GM12801 (cell line): Measurements from ENCODE around the gene FRA10AC1.

ENCODE experiments used
- TF ChIP-seq, protein P1 (sequence below): IDR thresholded peaks from one replicate; pipeline ENCODE4 v1.5.1; 2011; ENCODE audit warnings: control low read depth; ENCODE audit not compliant: insufficient read length; ENCODE audit errors: extremely low read depth

The FRA10AC1 gene

DNA sequence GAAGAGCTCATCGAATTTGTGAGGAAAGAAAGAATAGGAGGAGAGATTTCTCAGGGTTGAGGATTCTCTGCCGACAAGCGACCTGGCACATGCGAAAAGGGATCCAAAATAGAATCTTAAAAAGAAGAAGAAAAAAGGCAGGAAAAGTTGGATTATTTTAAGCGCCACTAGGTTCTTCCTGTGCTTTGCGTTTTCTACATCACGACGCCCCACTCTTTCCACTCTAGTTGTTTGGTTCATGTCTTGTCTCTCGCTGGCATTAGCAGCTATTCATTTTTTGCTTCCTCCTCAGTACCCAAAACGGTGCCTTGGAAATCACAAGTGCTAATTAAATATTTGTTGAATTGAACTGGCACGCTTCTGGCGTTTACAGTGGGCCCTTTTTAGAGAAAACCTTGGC, 674 bp upstream of the FRA10AC1 start:
- TF ChIP-seq, protein P1, sequence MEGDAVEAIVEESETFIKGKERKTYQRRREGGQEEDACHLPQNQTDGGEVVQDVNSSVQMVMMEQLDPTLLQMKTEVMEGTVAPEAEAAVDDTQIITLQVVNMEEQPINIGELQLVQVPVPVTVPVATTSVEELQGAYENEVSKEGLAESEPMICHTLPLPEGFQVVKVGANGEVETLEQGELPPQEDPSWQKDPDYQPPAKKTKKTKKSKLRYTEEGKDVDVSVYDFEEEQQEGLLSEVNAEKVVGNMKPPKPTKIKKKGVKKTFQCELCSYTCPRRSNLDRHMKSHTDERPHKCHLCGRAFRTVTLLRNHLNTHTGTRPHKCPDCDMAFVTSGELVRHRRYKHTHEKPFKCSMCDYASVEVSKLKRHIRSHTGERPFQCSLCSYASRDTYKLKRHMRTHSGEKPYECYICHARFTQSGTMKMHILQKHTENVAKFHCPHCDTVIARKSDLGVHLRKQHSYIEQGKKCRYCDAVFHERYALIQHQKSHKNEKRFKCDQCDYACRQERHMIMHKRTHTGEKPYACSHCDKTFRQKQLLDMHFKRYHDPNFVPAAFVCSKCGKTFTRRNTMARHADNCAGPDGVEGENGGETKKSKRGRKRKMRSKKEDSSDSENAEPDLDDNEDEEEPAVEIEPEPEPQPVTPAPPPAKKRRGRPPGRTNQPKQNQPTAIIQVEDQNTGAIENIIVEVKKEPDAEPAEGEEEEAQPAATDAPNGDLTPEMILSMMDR = no peak

DNA sequence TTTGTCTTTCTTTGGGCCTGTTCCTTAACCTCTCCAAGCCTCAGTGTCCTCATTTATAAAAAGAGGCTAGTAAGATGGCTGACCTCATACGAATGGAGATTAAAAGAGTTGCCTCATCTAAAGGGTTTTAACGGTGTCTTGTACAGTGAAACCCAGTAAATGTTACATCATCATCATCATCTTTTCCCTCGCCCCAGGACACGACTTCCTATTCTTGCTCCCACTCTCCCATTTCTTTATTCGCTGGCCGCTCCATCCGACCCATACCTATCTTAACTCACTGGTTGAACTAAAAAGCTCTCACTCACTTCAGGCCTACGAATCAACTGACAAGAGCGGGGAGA, 554 bp downstream of the FRA10AC1 start:
- TF ChIP-seq, protein P1 = no peak

DNA sequence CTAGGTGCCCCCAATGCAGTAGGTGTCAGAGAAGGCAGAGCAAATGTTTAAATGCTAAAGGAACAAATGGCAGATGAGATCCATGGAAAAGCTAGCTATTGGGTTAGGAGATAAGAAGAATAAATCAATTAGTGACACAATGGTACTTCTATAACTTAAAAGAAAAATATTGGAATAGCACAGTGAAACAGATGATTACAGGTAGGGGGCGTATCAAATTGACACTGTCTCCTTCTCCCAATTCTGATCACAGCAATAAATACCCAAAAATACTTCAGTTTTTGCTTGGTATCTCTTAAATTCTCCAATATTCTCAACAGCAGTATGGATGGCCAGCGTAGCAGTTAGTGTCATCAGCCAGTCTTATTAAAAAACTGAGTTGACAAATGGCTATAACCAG, 5.2 kb downstream of the FRA10AC1 start:
- TF ChIP-seq, protein P1 = no peak

DNA sequence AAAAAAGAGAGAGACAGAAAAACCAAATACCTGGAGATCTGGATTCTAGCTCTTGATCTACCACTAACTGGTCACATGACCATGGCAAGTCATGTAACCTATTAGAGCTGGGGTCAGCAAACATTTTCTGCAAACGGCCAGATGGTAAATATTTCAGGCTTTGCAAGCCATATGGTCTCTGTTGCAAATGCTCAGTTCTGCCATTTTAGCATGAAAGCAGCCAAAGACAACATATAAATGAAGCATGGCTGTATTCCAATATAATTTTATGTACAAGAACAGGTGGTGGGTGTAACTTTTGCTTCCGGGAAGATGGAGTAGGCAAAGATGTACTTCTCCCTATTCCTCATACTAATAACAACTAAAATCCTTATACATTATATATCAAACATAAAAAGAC, 6.7 kb downstream of the FRA10AC1 start:
- TF ChIP-seq, protein P1 = no peak

DNA sequence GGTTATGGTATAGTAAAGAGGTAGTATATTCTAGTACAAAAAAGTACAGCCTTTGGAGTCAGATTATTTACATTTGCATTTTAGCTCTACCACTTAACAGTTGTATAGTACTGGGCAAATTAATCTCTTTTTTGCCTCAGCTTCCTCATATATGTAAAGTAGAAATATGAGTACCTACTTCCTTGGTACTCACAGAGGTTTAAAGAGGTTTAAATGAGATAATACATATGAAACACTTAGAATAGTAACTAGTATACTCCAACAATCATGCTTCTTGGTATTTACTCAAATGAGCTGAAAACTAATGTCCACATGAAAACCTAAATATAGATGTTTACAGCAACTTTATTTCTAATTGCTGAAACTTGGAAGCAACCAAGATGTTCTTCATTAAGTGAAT, 14.7 kb downstream of the FRA10AC1 start:
- TF ChIP-seq, protein P1 = no peak

DNA sequence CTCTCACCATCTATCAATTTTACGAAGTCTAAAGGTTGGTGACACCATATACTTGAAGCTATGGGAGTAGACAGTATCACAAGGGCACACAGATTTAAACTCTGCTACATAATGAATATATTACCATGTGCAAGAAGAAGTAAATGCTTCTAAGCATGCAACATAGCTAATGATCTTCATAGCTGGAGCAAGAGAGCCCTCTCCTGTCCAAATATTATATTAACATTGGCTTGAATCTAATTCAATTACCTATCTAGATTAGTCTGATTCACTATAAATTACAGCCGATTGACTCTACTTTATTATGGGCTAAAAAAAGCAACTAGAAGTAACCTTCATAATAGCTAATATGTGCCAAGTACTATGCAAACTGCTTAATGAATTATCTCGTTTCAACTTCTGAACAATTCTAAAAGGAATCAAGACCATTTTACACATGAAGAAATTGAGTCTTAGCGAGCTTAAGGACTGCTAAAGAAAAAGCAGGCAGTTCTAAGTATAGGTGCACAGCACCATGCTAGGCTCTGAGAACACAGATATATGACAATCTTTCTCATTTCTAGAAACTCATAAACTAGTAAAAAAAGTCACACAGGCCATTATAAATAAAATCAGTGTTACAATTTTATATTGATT, 21.9 kb downstream of the FRA10AC1 start:
- TF ChIP-seq, protein P1 = no peak

DNA sequence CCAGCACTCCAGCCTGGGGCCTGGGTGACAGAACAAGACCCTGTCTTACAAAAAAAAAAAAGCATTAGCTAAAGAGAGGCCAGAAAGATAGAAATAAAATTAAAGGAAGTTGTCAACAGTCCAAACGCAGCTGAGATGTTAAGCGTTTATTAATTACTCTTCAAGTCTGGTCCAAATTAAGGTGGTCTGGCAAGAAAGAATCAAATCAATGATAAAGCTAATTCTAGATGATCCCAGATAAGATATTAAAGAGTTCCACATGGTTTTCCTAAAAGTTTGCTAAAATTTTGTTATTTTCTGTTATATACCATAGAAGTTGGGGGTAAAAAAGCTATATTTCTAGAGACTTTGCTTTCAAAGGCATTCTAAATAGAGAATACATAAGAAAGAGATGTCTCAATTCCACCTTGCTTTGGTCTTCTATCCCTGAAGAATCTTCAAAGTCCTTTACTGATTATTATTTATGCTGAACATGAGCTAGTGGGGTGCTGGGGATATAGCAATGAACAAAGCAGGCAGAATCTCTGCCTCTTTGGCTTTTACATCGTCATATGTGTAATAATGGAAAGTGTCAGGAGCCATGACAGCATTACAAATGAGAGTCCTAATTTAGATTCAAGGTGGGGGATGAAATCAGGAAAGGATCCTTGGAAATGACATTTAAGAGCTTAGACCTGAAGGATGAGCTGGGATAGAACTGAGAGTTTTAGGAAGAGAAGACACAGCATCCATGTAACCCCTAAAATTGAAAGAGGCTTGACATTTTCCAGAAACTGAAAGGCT, 23.4 kb downstream of the FRA10AC1 start:
- TF ChIP-seq, protein P1 = no peak
